GM12891 (cell line): Measurements from ENCODE around the gene ARL6IP1.
A peak's percentile ranks its signal among the peaks of the same experiment; 100 is the strongest.

ENCODE experiments used
- POLR2A ChIP-seq: IDR thresholded peaks from 2 replicates; pipeline ENCODE4 v1.6.1; 2011; ENCODE audit warnings: low read depth, low read length, control low read depth
- POLR2AphosphoS5 ChIP-seq: IDR thresholded peaks from 2 replicates; pipeline ENCODE4 v1.6.1; 2011; ENCODE audit warnings: low read depth, low read length, control low read depth
- POU2F2 ChIP-seq: IDR thresholded peaks from 2 replicates; pipeline ENCODE4 v1.6.1; 2011; ENCODE audit warnings: low read depth, mild to moderate bottlenecking, control low read depth, low read length, moderate library complexity
- SPI1 ChIP-seq: IDR thresholded peaks from 2 replicates; pipeline ENCODE4 v1.6.1; 2011; ENCODE audit warnings: low read depth, low read length, control low read depth
- TAF1 ChIP-seq: IDR thresholded peaks from 2 replicates; pipeline ENCODE4 v1.6.1; 2011; ENCODE audit warnings: low read depth, low read length, control low read depth

DNA sequence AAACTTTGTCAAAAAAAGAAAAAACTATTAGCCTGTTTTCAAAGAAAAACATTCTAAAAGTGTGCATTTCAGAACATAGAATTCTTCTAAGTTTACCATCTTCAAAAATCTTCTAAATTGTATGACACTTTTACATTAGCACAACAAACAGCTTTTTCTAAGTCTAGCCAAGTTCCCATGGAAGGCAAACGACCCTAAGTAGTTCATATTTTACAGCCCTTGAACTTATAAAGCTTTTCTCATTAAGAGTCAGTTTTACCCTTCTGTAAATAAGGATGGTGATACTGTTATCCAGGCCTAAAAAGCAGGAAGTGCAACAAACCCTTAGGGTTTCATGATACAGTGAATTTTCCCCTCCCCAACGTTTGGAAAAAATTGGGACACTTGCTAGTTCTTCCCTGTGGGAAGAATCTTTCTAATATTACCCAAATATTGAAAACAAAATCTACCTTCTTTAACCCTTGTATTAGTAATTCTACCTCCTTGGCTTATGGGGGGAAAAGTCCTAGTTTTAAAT, 4.0 kb upstream of the ARL6IP1 start:
- TF ChIP-seq POLR2AphosphoS5: no peak
- no peak for TF ChIP-seq TAF1
- peak; percentile 44; the same call in 1 of the 2 replicates for TF ChIP-seq SPI1
- TF ChIP-seq POLR2A: no peak
- no peak for TF ChIP-seq POU2F2
